ENCODE results near the gene DOCK8. TPM values are rescaled to one million over a fixed set of nuclear protein-coding genes. Genes with fewer than 3 reads are reported as not detected.

Gene DOCK8
- polyA plus RNA-seq, 1 donor (not counting 4 experiments of a cell fraction or from before 2014, with no cell fraction given): 1.5 TPM

DNA sequence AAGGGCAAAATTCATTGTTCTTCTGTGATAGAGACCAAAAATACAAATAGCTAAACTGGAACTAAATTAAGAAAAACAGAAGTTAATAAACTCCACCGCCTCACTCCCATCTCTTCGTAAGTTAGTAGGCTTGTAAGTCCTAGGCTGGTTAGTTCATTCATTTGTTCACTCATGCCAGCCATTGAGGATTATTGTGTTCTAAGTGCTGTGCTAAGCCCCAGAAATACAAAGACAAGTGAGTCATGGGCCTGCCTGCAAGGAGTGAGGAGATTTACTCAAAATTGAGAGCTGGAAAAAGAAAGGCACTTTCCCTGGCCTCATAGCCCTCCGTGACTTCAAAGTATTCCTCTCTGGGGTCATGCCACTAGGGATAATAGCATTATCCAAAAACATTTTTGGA is 8.5 kb downstream of the DOCK8 start:
- H3K79me2 ChIP-seq (ENCODE audit: control insufficient read depth, insufficient read depth, low read length): no peaks in the 10 kb centered on the region
- no peak for TF ChIP-seq EZH2 (IDR thresholded peaks at IDR 0.05; ENCODE audit: low read length)
- TF ChIP-seq, protein P1, sequence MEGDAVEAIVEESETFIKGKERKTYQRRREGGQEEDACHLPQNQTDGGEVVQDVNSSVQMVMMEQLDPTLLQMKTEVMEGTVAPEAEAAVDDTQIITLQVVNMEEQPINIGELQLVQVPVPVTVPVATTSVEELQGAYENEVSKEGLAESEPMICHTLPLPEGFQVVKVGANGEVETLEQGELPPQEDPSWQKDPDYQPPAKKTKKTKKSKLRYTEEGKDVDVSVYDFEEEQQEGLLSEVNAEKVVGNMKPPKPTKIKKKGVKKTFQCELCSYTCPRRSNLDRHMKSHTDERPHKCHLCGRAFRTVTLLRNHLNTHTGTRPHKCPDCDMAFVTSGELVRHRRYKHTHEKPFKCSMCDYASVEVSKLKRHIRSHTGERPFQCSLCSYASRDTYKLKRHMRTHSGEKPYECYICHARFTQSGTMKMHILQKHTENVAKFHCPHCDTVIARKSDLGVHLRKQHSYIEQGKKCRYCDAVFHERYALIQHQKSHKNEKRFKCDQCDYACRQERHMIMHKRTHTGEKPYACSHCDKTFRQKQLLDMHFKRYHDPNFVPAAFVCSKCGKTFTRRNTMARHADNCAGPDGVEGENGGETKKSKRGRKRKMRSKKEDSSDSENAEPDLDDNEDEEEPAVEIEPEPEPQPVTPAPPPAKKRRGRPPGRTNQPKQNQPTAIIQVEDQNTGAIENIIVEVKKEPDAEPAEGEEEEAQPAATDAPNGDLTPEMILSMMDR (optimal IDR thresholded peaks at IDR 0.05 in 1 of 3, IDR thresholded peaks at IDR 0.05 in 1 of 3, conservative IDR thresholded peaks at IDR 0.05 in 1 of 3; ENCODE audit: extremely low read depth in 1 of 3, insufficient read depth in 2 of 3, low read length in 3 of 3): no peak
- no peak overlapping the region for H3K9ac ChIP-seq (ENCODE audit: control insufficient read depth, extremely low read depth, insufficient read depth, low read length)
- no peaks in the 10 kb centered on the region for H4K20me1 ChIP-seq (ENCODE audit: control insufficient read depth, extremely low read depth, insufficient read depth, low read length)
- no peaks in the 10 kb centered on the region for H3K9me3 ChIP-seq (ENCODE audit: control insufficient read depth, low read depth, low read length)
- H3K4me1 ChIP-seq (ENCODE audit: control insufficient read depth, extremely low read depth, insufficient read depth, low read length): peaks cover 13% of the 10 kb centered on the region
- no peak for DNase-seq (ENCODE audit: low read depth, low spot score)
- no peak overlapping the region for H3K4me2 ChIP-seq (ENCODE audit: control insufficient read depth, extremely low read depth, insufficient read depth, low read depth, low read length)
- no peak for FAIRE-seq
- H3K36me3 ChIP-seq (ENCODE audit: control insufficient read depth in 2 of 2, extremely low read depth in 1 of 2, insufficient read depth in 2 of 2, low read length in 2 of 2): no peaks in the 10 kb centered on the region
- H3K9me1 ChIP-seq (ENCODE audit: control insufficient read depth, extremely low read depth, insufficient read depth, low read length): no peaks in the 10 kb centered on the region
- H3K27me3 ChIP-seq (ENCODE audit: control insufficient read depth, extremely low read depth, insufficient read depth, low read length): no peaks in the 10 kb centered on the region
- H3K27ac ChIP-seq (ENCODE audit: control insufficient read depth, insufficient read depth, low read length): no peak overlapping the region
- H2AFZ ChIP-seq (ENCODE audit: control insufficient read depth, low read length): no peak overlapping the region
- H3K4me3 ChIP-seq (ENCODE audit: control insufficient read depth in 2 of 3, extremely low read depth in 1 of 3, insufficient read depth in 2 of 3, low read depth in 1 of 3, low read length in 3 of 3): no peak overlapping the region
- dilution Hi-C loops (cut with MboI; ENCODE audit: extremely low pct_ligation_motif_present, low sequenced_read_pairs): no loop called here

DNA sequence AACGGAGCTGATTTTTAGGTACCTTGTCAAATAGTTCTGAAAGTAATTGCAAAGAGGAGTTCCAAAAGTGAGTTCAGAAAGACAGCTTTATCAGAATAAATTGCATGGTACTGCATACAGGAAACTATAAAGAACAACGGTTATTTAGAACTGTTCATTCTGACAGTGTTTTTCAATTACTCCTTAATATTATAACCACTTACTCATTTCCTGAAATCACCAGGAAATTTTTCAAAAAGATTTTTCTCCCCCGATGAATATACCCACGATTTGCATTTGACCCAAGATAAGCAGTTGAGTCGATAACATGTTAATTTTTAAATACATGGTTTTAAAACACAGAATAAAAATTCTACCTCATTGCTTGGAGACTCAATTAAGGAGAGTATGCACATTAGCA is 9.4 kb downstream of the DOCK8 start:
- Histone ChIP-seq H3K4me3 (ENCODE audit: control insufficient read depth in 2 of 3, extremely low read depth in 1 of 3, insufficient read depth in 2 of 3, low read depth in 1 of 3, low read length in 3 of 3) (no peak overlapping the region), H3K36me3 (ENCODE audit: control insufficient read depth in 2 of 2, extremely low read depth in 1 of 2, insufficient read depth in 2 of 2, low read length in 2 of 2) (no peaks in the 10 kb centered on the region), H3K9me1 (ENCODE audit: control insufficient read depth, extremely low read depth, insufficient read depth, low read length) (no peaks in the 10 kb centered on the region), H2AFZ (ENCODE audit: control insufficient read depth, low read length) (no peak overlapping the region), H3K27me3 (ENCODE audit: control insufficient read depth, extremely low read depth, insufficient read depth, low read length) (no peaks in the 10 kb centered on the region), H3K9ac (ENCODE audit: control insufficient read depth, extremely low read depth, insufficient read depth, low read length) (no peak overlapping the region), H3K4me1 (ENCODE audit: control insufficient read depth, extremely low read depth, insufficient read depth, low read length) (peaks cover 13% of the 10 kb centered on the region), H4K20me1 (ENCODE audit: control insufficient read depth, extremely low read depth, insufficient read depth, low read length) (no peaks in the 10 kb centered on the region), H3K79me2 (ENCODE audit: control insufficient read depth, insufficient read depth, low read length) (no peaks in the 10 kb centered on the region), H3K4me2 (ENCODE audit: control insufficient read depth, extremely low read depth, insufficient read depth, low read depth, low read length) (no peak overlapping the region), H3K27ac (ENCODE audit: control insufficient read depth, insufficient read depth, low read length) (no peak overlapping the region), H3K9me3 (ENCODE audit: control insufficient read depth, low read depth, low read length) (no peaks in the 10 kb centered on the region)
- FAIRE-seq (no peak), DNase-seq (ENCODE audit: low read depth, low spot score) (no peak)
- TF ChIP-seq EZH2 (IDR thresholded peaks at IDR 0.05; ENCODE audit: low read length): no peak
- TF ChIP-seq, protein P1 (optimal IDR thresholded peaks at IDR 0.05 in 1 of 3, IDR thresholded peaks at IDR 0.05 in 1 of 3, conservative IDR thresholded peaks at IDR 0.05 in 1 of 3; ENCODE audit: extremely low read depth in 1 of 3, insufficient read depth in 2 of 3, low read length in 3 of 3): no peak
- dilution Hi-C loops (cut with MboI; ENCODE audit: extremely low pct_ligation_motif_present, low sequenced_read_pairs): no loop called here
